GM19193 (cell line): ENCODE data around the gene SLC23A3.

ENCODE experiments used
- POLR2A ChIP-seq: IDR thresholded peaks from 4 replicates; pipeline ENCODE4 v1.6.1; 2011; ENCODE audit not compliant: insufficient read depth, insufficient read length; ENCODE audit errors: extremely low read depth

Gene SLC23A3

GRCh38 chr2:219172231-219173154, 2.7 kb upstream of the SLC23A3 start:
- TF ChIP-seq POLR2A: no peak

DNA sequence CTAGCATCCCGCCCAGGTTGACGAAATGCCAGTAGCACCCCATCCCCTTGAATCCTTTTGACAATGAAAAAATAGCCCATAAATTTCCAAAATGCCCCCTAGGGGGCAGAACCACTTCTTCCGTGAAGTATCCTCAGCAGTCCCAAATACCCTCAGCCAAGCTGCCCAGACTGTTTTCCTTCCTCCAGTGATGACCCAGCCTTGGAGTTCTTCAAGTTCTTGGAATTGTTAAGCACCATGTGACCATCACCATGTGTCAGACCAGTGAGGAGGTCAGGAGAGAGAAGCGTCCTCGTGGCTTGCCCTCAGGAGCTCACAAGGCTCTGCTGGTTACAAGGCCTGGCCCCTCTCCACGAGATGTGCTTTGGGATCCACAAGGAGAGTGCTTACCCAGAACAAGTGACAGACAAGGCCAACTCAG, 1.4 kb upstream of the SLC23A3 start:
- TF ChIP-seq POLR2A: no peak

DNA sequence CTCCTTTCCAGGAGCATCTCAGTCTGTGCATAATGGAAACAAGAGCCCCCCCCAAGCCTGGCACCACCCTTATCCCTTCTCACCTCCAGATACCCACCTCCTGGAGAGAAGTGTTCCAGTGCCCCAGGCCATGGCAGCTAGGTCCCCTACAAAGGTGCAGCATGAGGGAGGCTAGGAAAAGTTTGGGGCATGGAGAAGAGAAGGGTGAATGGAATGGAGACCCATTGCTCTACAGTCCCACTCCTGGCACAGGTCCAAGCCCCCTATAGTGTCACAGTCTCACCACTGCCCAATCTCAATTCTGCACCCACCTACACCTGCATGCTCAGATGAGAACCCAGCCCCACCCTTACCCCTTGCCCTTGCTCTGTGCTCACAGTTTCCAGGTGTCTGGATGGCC, 897 bp downstream of the SLC23A3 start:
- no peak for TF ChIP-seq POLR2A

- no peak for TF ChIP-seq POLR2A
Observed at GRCh38 chr2:219168526-219168925, 1.3 kb downstream of the SLC23A3 start.

DNA sequence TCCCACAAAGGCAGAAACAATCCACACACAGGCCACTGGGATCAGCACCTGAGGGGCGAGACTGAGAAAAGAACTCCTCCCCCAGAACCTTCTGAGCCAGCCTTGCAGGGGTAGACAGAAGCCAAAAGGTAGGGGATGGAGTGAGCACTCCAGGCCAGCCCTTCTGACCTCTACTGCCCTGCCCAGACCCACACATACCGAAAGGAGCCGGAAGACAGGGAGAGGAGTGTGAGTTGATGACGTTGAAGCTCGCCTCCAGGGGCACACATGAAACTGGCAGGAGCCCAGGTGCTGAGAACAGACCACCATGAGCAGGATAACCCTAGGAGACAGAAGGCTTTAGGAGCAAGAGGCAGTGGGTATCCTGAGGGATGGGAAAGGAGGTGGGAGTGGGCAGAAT, 1.8 kb downstream of the SLC23A3 start:
- TF ChIP-seq POLR2A: no peak

GRCh38 chr2:219165058-219165911, 4.5 kb downstream of the SLC23A3 start:
- no peak for TF ChIP-seq POLR2A

GRCh38 chr2:219163156-219163555, 6.7 kb downstream of the SLC23A3 start:
- TF ChIP-seq POLR2A: no peak

DNA sequence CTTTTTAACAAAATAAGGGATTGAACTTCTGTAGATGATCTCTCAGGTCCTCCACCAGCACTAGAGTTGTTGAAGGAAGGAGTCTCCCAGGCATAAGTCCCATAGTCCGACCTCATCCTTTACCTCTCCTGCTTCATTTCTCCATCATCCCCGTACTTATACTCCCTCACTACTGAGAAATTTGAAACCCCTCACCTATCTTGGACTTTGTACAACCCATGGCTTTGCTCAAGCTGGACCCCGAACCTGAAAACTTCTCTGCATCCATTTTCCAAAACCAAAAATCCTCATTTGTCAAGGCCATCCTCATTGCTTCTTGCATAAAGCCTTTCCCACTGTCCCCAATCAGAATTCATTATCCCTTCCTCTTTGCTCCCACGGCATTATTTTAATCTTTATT, 8.7 kb downstream of the SLC23A3 start:
- no peak for TF ChIP-seq POLR2A

GRCh38 chr2:219160186-219161017, 9.4 kb downstream of the SLC23A3 start, which contains the start of gene NHEJ1:
TSS of gene NHEJ1 (minus strand) at chr2:219160815. CDS start at chr2:219158362, 2,453 bp downstream.
- peak; percentile 87 for TF ChIP-seq POLR2A

- no peak for TF ChIP-seq POLR2A
Observed at GRCh38 chr2:219159771-219160185, 10.1 kb downstream of the SLC23A3 start.

- TF ChIP-seq POLR2A: no peak
Observed at GRCh38 chr2:219158586-219158985, 11.2 kb downstream of the SLC23A3 start.

DNA sequence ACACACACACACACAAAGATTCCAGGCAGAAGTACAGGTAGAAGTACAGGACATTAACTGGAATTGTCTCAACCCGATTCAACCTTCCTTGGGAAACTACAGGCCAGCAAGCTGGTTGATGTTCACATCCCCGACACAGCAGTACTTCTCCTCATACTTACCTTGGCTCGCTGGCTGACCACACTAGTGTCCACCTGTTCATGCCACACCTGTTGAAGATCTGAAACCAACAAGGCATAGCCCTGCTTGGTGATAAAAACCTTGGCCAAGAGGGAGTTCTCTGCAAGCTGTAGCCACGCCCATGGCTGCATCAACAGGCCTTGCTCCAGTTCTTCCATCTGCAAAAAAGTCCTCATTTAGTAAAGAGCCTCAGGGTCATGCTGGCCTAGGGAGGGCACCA, 11.8 kb downstream of the SLC23A3 start:
- no peak for TF ChIP-seq POLR2A

- no peak for TF ChIP-seq POLR2A
Observed at GRCh38 chr2:219157396-219157795, 12.4 kb downstream of the SLC23A3 start.

- no peak for TF ChIP-seq POLR2A
Observed at GRCh38 chr2:219155054-219155644, 14.7 kb downstream of the SLC23A3 start.
